Fibroblast of skin of left quadriceps (primary cell): ENCODE results near the gene OSM.
"Not testable (repeated sequence)": the region's sequence is repeated elsewhere in the genome, so short reads cannot be mapped to it uniquely, and the experiment has no call there.

Experiments used
- DNase-seq, 2 experiments: peaks; one replicate each; pipeline ENCODE4 v3.0.0-alpha.2; 2013; ENCODE audit warnings: low read depth in 2 of 2

OSM gene

DNA sequence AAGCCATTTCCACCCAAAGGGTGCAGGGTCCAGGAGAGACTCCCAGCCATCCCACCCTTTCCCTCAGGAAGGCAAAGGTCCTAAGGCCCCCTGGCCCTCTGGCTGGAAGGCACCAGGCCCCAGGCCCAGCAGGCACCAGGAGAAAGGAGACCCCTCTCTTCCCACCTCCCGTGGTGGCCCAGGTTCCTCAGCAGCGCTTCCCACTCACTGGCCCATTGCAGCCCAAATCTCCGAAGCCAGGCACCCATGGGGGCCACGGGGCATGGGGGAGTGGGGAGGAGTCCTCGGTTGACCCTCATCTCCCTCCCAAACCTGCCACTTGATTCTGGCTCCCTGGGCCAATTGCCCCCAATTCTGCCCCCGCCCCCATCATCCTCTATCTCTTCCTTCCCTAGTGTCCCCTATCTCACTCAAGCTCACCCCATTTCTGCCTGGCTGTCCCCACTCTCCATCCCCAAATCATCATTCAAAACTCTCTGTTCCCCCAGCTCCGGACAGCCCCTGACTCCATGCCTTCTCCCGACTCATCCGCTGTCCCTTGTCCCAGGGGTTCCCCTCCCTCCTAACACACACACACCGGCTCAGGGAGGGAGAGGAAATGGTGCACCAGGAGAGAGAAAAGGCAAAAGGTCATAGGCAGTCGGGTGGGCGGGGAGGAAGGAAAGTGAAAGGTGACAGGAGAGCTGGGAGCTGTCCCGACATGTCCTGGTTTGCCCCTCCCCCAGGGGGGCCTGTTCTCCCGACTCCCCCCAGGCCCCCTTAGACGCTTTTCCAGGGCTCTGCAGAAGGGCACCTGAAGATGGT lies 21.3 kb downstream of the OSM start:
- DNase-seq: no peak

DNA sequence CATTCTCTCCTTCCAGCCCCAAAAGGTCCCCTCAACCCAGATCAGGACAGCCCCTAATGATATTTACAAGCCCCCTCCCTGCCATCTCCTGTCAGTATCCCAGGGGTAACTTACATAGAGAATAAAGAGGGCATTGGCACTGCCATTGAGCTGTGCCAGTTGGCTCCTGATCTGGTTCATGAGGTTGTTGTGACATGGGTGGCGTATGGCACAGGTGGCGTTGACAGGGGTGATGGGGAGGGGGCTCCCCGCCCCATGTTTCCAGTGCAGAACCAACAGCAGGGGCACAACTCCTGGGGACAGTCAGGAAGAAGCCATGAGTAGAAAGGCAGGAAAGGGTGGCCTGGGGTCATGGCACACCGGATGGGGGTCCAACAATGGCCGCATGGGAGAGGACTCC lies 22.0 kb downstream of the OSM start:
- no peak for DNase-seq

DNA sequence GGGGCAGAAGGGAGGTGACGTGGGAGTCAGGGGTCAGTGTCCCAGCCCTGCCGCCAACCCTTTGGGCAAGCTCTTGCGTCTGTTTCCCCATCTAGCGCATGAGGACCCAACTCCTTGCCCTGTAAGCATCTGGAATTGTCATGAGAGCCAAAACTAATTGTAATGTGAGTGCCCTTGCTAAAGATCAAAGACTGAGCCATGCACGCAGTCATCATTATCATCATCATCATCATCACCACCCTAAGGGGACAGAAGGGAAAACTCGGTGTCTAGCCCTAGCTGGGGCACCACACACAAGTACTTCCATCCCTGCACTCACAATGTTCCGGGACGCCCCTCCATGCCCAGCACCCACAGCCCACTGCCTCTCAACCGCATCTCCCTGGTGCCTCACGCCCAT lies 22.6 kb downstream of the OSM start:
- DNase-seq: no peak

DNA sequence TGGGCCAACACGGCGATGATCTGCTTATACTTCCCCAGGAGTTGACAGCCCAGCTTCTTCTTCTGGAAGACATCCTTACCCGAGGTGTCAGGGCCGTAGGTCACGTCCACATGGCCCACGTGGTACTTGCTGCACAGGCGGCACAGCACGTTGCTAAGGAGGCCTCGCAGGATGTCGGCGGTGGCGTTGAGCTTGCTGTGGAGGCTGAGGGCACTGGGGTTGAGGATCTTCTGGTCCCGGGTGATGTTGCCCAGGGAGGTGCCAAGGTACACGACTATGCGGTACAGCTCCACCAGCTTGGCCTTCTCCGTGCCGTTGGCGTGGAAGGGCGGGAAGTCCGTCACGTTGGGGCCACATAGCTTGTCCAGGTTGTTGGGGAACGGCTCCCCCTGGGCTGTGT lies 23.0 kb downstream of the OSM start:
- DNase-seq: no peak

DNA sequence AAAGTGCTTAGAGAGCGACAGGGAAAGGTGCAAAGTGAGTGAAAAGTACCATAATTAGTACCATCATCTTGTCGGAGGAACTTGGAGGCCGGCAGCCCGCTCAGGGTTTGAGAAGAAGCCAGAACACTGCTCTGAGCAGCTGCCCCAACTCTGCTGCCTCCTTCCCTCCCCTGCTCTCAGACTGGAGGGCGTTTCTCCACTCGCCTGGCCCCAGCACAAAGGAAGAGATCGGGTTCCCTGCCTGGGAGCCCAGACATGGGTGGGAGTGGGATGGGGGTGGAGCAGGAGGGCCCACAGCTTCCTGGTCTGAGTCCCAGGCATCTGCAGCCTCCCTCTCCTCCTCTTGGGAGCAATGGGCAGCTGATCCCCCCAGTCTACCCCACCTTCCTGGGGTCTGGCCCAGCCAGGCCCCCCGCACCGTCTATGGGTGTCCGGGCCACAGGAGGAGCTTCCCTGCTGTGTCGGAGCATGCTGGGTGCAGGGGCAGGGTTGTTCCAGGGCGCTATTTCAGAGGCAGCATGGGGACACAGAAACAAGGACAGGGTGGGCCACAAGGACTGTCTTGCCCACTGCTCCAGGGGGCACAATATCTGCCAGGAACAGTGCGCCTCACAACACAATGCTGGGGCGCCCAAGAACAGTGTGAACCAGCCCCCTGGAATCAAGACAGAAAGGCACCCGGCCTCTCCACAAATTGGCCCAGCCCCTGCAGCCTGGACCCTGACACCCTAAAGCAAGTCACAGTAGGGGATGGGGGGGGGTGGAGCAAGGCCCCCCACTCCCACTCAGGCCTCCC lies 24.9 kb downstream of the OSM start:
- DNase-seq: no peak

DNA sequence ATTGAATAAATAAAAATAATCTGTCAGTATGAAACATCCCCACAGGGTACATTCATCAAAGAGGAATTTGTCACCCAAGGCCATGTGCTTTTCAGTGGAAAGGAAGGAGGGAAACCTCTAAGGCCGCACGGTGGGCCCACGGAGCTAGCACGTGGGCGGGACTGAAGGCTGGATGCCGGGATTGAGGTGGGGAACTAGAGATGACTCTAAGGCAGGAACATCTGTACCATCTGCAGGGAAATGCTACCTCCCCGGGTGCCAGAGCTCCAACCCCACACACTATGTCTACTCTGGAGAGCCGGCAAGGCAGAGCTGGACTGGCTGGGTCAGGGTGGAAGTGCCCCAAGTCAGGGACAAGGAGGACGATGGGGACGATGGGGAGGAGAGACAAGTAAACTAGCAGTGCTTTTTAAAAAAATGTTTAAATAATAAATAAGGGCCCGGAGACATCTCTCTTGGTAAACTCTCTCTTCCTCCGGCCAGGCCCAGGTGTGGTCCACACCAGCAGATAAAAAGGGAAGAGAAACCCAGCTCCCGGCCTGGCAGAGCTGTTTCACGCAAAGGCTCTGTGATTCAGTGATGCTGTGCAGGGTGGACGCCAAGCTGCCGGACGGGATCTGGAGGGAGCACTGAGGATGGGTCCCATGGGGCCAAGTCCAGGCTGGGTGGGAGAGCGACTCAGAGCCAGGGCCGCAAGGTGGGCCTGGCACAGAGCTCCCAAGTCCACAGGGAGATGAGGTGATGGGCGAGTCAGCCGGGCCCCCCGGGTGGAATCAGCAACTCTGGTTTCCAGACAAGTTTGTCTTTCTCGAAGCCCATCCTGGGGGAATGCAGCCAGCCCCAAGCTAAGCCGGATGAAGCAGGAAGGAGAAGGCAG lies 25.9 kb downstream of the OSM start:
- DNase-seq: no peak

DNA sequence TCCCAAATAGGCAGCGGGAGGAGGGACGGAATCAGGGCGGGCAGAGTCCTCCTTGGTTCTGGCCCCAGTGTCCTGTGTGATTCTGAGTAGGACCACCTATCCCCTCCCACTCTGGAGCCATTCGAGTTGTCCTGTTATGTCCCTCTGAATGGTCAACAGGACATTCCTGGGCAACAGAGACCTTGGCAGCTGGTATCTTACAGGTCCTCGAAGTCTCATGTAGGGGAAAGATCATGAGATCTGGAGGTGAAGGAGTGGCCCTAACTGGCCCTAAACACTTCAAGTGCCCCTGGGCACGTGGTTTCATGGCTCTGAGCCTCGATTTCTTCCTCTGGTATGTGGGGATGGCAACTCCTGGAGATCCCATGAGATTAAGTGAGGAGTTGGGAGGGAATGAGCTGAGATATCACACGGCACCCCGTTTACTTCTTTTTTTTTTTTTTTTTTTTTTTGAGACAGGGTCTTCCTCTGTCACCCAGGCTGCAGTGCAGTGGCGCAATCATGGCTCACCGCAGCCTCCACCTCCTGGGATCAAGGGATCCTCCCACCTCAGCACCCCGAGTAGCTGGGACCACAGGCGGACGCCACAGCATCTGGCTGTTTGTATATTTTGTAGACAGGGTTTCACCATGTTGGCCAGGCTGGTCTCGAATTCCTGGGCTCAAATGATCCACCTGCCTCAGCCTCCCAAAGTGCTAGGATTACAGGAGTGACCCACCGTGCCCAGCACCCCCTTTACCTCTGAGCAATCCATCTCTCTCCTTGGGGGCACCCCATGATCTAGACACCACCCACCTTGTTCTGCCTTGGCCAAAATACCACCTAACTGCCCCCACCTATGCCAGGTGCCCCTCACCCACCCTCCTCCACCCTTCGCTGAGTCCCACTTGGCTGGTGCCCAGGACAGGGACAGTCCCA lies 26.9 kb downstream of the OSM start:
- DNase-seq: no peak

DNA sequence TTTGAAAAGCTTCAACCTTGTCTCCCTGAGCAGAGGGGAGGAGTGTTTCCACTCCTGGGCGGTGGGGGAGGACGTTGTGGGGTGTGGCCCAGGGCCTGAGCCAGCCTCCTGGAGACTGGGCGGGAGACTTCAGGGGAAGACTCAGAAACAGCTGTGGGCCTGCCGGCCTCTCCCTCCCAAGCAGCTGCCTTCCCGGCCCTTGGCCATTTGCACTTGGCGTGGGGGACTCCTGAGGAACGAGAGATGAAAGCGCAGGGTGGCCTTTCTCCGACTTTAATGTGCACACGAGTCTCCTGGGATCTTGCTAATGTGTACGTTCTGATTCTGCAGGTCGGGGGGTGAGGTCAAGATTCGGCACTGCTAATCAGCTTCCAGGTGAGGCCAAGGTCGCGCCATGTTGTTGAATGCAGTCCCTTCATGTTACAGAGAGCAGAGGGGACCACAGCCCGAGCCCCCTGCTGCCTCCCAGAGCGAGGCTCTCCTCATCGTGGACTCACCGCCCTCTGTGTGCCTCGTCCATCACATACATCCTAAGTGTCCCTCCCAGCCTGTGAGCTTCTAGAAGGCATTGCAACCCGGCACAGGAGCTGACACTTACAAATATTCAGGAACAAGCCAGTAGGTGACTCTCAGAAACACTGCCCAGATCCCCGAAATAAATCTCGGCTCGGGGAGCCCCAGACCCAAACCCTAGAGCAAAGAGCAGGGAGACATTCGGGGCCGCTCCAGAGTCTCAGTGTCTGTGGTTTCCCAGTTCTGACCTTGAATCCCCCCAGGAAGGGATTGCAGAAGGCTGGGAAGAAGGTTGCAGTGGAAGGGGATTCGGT lies 27.8 kb downstream of the OSM start:
- no peak for DNase-seq

DNA sequence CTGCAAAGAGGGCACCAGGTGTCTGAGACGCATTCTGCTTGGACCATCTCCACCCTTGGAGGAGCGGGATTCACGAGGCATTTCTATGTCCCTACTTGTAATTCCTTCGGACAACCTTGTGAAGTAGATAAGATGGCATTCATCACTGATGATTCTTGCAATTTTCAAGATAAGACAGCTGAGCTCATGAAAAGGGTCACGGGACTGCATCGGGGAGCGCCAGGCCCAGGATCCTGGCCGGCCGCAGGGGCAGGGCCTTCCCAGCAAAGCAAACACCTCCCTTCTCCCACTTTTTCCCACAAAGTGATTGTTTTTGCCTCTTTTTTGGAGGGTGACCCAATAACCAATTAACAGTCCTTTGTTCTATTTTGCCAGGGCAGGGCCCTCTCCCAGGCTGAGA lies 28.5 kb downstream of the OSM start:
- no peak for DNase-seq

DNA sequence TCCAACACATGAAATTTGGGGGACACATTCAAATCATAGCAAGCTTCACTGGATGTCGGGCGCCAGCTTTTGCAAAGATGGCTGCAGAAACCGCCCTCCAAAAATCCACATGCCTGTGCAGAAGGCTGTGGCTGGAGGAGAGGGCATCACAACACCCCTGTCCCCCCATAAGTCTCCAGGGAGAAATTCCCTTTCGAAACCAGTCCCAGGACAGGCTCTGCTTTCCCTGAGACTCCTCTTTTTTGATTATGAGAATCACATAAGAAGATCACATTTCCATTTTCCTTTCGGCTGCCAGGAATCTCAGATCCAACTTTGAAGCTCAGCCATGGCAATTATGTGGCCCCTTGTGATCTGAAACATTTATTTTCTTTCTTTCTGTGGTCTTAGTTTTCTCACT lies 29.8 kb downstream of the OSM start:
- no peak for DNase-seq

DNA sequence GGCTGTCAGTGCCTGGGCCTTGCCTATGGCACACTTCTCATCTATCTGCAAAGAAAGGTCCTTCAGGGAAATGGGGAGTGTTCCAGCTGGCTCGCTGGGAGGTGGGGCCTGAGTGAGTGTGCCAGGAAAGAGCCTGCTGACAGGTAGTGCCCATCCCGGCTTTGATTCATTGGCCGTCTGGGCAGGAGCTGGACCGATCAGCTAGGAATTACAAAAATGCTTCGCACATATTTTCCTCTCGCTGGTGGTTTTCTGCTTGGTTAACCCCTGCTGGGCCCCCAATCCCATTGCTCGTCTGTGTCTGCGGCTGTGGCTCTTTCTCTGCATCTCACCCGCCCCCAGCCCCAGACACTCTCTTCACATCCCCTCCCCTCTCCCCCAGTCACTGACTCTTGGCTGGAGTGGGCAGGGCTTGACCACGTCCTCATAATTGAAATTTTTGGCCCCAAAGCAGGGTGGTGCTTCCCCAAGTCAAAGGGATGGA lies 30.9 kb downstream of the OSM start:
- peak; percentile 77 to 78 for DNase-seq

DNA sequence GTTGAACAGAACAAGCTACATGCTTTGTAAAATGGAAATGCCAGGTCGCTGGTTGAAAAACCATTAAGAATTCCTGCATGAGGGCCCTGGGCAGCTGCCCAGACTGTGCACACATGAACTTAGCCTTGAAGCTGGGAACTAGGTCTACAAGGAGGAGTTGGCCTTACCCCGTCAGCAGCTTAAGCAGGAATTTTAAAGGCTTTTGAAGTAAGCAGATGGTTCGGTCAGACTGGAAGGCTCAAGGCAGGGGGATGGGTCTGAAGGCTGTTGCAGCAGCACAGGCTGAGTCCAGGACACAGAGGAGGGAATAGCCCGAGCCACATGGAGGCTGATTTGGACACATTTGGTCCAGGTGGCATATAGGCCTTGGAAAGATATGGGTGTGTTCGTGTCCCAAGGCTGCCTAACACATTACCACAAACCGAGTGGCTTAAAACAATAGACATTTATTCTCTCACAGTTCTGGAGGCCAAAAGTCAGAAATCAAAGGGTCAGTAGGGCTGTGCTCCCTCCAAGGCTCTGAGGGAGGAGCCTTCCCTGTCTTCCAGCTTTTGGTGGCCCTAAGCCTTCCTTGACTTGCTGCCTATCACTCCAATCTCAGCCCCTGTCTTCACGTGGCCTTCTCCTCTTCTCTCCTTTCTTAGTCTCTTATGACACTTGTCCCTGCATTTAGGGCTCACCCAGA lies 31.7 kb downstream of the OSM start:
- DNase-seq: peak; percentile 60 to 65

DNA sequence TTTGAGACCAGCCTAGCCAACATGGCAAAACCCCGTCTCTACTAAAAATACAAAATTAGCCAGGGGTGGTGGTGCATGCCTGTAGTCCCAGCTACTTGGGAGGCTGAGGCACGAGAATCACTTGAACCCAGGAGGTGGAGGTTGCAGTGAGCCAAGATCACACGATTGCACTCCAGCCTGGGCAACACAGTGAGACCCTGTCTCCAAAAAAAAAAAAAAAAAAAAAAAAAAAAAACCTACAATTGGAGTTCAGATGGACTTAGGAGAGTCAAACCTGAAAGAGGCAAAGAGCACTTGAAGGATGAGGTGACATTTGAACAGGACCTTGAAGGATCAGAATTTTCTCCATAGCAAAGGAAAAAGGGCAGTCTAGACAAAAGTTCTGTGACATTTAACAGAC lies 32.3 kb downstream of the OSM start:
- not testable (repeated sequence) for DNase-seq

DNA sequence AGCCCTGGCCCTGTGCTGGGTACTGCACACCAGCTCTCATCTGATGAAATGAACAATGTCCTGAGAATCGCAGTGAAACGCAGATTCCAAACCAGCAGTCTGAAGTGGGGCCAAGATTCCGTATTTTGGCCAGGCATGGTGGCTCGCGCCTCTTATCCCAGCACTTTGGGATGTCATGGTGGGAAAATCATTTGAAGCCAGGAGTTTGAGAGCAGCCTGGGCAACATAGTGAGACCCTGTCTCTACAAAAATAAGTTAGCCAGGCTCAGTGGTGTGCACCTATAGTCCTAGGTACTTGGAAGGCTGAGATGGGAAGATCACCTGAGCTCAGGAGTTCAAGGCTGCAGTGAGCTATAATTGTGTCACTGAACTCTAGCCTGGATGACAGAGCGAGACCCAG lies 33.1 kb downstream of the OSM start:
- no peak for DNase-seq

DNA sequence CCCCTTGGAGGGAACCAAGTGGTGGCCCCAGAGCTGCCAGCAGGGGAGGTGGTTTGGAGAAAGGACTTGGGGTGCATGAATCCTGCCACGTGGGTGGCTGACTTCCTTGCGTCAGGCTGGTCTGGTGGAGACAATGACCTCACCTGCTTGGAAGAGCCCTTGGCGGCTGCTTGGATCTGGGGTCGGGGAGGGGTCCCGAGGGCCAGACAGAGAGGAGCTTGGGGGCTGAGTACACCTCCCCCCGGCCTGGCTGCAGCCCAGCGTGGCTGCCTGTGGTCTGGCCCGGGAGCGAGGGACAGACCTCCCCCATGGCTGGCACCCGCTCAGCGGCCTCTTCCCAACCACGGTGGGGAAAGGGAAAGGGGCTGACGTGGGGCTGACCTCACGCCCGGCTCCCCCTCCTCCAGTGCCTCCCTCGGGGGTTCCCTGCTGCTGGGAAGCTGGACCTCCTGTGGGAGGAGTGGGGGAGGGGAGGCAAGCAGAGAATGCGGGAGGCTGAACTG lies 33.9 kb downstream of the OSM start:
- DNase-seq: no peak

DNA sequence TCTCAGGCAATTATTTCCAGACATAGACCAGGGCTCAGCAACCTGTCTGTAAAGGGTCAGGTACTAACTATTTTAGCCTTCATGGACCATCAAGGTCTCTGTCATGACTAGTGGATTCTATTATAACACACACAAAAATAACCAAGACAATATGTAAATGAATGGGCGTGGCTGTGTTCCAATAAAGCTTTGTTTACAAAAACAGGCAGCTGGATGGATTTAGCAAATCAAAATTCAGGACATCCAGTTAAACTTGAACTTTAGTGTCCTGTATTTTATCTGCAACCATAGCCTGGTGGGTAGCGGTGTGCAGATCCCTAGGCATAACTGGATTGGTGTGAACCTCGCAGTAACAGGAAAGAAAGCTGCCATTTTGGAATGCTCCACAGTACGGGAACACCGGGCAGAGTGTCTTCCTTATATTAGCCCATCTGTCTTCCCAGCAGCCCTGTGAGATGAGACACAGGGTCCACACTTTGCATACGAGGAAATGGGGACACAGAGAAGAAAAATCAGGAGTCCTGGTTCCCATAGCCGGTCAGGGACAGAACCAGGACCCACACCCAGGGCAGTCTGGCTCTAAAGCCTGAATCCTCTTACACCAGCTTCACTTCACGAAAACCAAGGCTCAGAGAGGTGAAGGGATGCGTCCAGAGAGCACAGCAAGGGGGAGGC lies 35.7 kb downstream of the OSM start:
- DNase-seq: no peak

DNA sequence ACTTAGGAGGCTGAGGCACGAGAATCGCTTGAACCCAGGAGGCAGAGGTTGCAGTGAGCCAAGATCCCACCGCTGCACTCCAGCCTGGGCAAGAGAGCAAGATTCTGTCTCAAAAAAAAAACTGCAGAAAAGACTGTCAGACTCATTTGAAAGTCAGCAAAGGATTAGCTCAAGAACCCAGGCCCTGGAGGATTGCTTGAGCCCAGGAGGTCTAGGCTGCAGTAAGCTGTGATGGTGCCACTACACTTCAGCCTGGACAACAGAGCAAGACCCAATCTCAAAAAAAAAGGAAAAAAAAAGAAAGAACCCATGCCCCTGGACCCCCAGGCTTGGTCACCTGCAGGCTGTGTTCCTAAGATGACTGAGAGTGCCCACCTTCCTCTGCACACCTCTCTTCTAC lies 36.3 kb downstream of the OSM start:
- DNase-seq: no peak

DNA sequence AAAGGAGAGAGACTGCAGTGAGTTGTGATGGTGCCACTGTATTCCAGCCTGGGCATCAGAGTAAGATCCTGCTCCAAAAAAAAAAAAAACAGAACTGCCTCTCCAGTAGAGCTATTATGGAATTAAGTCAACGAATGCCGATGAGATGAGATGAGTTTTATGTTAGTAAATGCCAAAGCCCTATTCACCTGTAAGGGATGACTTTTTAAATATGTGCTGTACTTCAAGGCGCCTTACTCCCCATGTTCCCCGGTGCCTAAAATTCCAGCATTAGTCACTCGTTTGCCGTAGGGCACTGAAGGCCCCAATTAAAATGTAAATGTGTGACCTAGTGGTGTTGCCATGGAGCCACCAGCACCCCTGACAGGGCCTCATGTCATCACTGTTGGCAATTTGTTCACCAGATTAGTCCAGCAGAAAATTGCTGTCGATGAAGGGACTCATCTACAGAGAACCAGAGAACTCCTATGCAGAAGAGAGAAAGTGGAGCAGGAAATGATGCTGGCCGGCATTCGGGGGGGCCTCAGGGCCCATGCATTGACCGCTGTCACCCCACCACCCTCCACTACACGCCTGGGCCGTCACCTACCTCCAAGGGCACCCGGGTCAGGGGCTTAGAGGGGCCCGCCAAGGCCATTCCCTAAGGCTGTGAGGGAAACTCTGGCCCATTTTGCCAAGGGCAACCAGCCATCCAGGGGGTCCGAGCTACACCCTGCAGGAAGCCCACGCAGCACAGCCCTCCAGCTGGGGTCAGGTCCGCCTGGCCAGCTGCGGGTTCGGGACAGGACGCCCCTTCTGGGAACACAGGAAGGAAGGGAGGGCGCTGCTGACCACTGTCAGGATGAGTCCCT lies 37.9 kb downstream of the OSM start:
- DNase-seq: no peak
